ENCODE measurements around the gene KLF6.

DNA sequence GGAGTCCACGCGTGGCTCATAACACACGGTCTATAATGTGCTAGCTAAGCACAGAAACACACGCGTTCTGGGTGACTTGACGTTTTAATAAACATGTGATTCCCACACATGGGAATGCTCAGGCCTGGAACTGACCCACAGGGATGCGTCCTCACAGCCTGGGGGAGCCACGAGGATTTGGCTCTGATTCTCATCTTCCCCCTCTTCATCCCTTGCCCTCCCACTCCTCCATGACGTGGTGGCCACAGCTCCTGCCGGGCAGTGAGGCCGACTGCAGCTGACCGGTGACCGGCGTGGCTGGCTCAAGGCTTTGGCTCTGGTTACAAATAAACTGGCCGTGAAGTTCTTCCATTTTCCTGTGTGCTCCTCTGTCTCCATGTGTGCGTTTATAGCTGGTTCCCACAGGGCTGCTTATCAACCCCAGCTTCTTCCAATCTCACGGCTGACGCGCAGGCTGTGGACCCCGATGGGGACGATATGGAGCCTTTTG lies 40.9 kb upstream of the KLF6 start:
- no peak for TF ChIP-seq CTCF (IDR thresholded peaks at IDR 0.05; ENCODE audit: extremely low read depth in 1 of 2, insufficient read depth in 1 of 2, low read depth in 1 of 2, low read length in 2 of 2)
- no peak for TF ChIP-seq FOS (IDR thresholded peaks at IDR 0.05; ENCODE audit: borderline replicate concordance, insufficient read depth, low read length)
- no peak for TF ChIP-seq EZH2 (IDR thresholded peaks at IDR 0.05; ENCODE audit: borderline replicate concordance, low read depth, low read length, severe bottlenecking)
- no peak for TF ChIP-seq POLR2AphosphoS5 (IDR thresholded peaks at IDR 0.05; ENCODE audit: insufficient read depth, low read depth, low read length)
- TF ChIP-seq JUN (IDR thresholded peaks at IDR 0.05; ENCODE audit: borderline replicate concordance, insufficient read depth, insufficient read length, low read depth), result no peak

All from endothelial cell of umbilical vein (primary cell).